SK-N-SH treated with all-trans-retinoic acid at 6 μM for 48 hours (cell line): ENCODE results near the gene VMO1.

Experiments
- ESRRG ChIP-seq: fragments of 250-450 bp; sonication (Bioruptor Pico); IDR thresholded peaks from 2 replicates; pipeline ENCODE4 v1.6.1; 2021; ENCODE audit warnings: mild to moderate bottlenecking
- OSR1 ChIP-seq: fragments of 250-450 bp; sonication (Bioruptor Pico); IDR thresholded peaks from 2 replicates; pipeline ENCODE4 v1.8.0; 2022; ENCODE audit warnings: moderate library complexity, mild to moderate bottlenecking, inconsistent platforms
- PPARA ChIP-seq: fragments of 250-450 bp; sonication (Bioruptor Pico); IDR thresholded peaks from 2 replicates; pipeline ENCODE4 v1.5.0; 2020; ENCODE audit warnings: mild to moderate bottlenecking, borderline replicate concordance
- TCF4 ChIP-seq: fragments of 250-450 bp; sonication (Bioruptor Pico); IDR thresholded peaks from 2 replicates; pipeline ENCODE4 v1.8.0; 2021; ENCODE audit warnings: mild to moderate bottlenecking, moderate library complexity, borderline replicate concordance
- ZC3H10 ChIP-seq: fragments of 250-450 bp; sonication (Bioruptor Pico); IDR thresholded peaks from 2 replicates; pipeline ENCODE4 v1.5.1; 2021; ENCODE audit warnings: mild to moderate bottlenecking, moderate library complexity
- ZFP30 ChIP-seq: fragments of 450-650 bp; formaldehyde crosslinking; IDR thresholded peaks from 2 replicates; pipeline ENCODE4 v1.5.0; 2022; ENCODE audit warnings: mild to moderate bottlenecking, moderate library complexity
- ZNF8 ChIP-seq: fragments of 450-650 bp; formaldehyde crosslinking; IDR thresholded peaks from 2 replicates; pipeline ENCODE4 v1.5.0; 2020; ENCODE audit warnings: mild to moderate bottlenecking, moderate library complexity
- TF ChIP-seq, protein P1 (sequence below): fragments of 250-450 bp; sonication (Bioruptor Pico); IDR thresholded peaks from 2 replicates; pipeline ENCODE4 v1.5.1; 2020; ENCODE audit warnings: low read depth, mild to moderate bottlenecking, moderate library complexity
- TF ChIP-seq, protein P2 (sequence below): fragments of 250-450 bp; sonication (Bioruptor Pico); IDR thresholded peaks from 2 replicates; pipeline ENCODE4 v1.8.0; 2021; ENCODE audit warnings: low read depth, mild to moderate bottlenecking, moderate library complexity, borderline replicate concordance
- TF ChIP-seq, protein P3 (sequence below): fragments of 250-450 bp; sonication (Bioruptor Pico); IDR thresholded peaks from 2 replicates; pipeline ENCODE4 v1.8.0; 2020; ENCODE audit warnings: mild to moderate bottlenecking, moderate library complexity, borderline replicate concordance

DNA sequence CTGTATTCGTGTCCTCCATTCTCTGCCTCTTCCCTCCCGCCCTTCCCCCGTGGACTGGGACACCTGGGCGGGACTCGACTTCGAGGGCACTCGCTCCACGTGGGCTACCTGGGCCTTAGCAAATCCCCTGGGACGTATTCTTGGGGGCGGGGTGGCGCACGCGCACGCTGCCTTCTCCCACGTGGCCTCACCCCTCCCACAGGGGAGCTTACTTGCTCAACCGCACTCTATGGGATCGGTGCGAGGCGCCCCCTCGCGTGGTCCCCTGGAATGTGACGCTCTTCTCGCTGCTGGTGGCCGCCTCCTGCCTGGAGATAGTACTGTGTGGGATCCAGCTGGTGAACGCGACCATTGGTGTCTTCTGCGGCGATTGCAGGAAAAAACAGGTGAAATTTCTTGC lies 3.5 kb downstream of the VMO1 start:
- TF ChIP-seq, protein P1, sequence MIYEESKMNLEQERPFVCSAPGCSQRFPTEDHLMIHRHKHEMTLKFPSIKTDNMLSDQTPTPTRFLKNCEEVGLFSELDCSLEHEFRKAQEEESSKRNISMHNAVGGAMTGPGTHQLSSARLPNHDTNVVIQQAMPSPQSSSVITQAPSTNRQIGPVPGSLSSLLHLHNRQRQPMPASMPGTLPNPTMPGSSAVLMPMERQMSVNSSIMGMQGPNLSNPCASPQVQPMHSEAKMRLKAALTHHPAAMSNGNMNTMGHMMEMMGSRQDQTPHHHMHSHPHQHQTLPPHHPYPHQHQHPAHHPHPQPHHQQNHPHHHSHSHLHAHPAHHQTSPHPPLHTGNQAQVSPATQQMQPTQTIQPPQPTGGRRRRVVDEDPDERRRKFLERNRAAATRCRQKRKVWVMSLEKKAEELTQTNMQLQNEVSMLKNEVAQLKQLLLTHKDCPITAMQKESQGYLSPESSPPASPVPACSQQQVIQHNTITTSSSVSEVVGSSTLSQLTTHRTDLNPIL (CRISPR knock-in tag) = no peak
- TF ChIP-seq ZFP30 (CRISPR knock-in tag) = no peak
- TF ChIP-seq, protein P2, sequence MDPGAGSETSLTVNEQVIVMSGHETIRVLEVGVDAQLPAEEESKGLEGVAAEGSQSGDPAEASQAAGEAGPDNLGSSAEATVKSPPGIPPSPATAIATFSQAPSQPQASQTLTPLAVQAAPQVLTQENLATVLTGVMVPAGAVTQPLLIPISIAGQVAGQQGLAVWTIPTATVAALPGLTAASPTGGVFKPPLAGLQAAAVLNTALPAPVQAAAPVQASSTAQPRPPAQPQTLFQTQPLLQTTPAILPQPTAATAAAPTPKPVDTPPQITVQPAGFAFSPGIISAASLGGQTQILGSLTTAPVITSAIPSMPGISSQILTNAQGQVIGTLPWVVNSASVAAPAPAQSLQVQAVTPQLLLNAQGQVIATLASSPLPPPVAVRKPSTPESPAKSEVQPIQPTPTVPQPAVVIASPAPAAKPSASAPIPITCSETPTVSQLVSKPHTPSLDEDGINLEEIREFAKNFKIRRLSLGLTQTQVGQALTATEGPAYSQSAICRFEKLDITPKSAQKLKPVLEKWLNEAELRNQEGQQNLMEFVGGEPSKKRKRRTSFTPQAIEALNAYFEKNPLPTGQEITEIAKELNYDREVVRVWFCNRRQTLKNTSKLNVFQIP = no peak
- TF ChIP-seq ZNF8 (CRISPR knock-in tag) = no peak
- TF ChIP-seq PPARA (CRISPR knock-in tag) = no peak
- TF ChIP-seq, protein P3, sequence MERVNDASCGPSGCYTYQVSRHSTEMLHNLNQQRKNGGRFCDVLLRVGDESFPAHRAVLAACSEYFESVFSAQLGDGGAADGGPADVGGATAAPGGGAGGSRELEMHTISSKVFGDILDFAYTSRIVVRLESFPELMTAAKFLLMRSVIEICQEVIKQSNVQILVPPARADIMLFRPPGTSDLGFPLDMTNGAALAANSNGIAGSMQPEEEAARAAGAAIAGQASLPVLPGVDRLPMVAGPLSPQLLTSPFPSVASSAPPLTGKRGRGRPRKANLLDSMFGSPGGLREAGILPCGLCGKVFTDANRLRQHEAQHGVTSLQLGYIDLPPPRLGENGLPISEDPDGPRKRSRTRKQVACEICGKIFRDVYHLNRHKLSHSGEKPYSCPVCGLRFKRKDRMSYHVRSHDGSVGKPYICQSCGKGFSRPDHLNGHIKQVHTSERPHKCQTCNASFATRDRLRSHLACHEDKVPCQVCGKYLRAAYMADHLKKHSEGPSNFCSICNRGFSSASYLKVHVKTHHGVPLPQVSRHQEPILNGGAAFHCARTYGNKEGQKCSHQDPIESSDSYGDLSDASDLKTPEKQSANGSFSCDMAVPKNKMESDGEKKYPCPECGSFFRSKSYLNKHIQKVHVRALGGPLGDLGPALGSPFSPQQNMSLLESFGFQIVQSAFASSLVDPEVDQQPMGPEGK = no peak
- no peak for TF ChIP-seq OSR1 (CRISPR knock-in tag)
- no peak for TF ChIP-seq ZC3H10 (CRISPR knock-in tag)
- no peak for TF ChIP-seq ESRRG (CRISPR knock-in tag)
- no peak for TF ChIP-seq TCF4 (CRISPR knock-in tag)
